WTC11 (cell line): ENCODE results near the gene ECT2L. TPM values are rescaled to one million over a fixed set of nuclear protein-coding genes. Genes with fewer than 3 reads are reported as not detected.

Experiments
- ATAC-seq: fragments of 200-7000 bp; cut with Tn5 transposase; 2 replicates; pipeline ENCODE4 v1.10.0; 2021; ENCODE audit warnings: mild to moderate bottlenecking, moderate library complexity
- CTCF ChIA-PET: fragments of 300-600 bp; sonication (Branson Sonifier 250); formaldehyde crosslinking; loops from one replicate; lab custom pipeline; 2021; ENCODE audit warnings: antibody characterized with exemption; lab: Charles Lee
- POLR2A ChIA-PET: fragments of 350-600 bp; sonication (Branson Sonifier 250); formaldehyde crosslinking; loops from one replicate; lab custom pipeline; 2021; ENCODE audit warnings: antibody characterized with exemption; lab: Charles Lee
- DNase-seq: peaks from one replicate; pipeline ENCODE4 v3.0.0; 2021; ENCODE audit warnings: low spot score
- H3K27ac Mint-ChIP-seq: 2 replicates; pipeline ENCODE4 v1.8.0; 2021; ENCODE audit warnings: mixed read lengths
- H3K27me3 Mint-ChIP-seq: 2 replicates; pipeline ENCODE4 v1.8.0; 2021; ENCODE audit warnings: low read depth, mild to moderate bottlenecking, moderate library complexity, mixed read lengths
- H3K36me3 Mint-ChIP-seq: 2 replicates; pipeline ENCODE4 v1.8.0; 2021; ENCODE audit warnings: mixed read lengths
- H3K4me1 Mint-ChIP-seq: 2 replicates; pipeline ENCODE4 v1.8.0; 2022; ENCODE audit warnings: mixed read lengths
- H3K4me3 Mint-ChIP-seq: 2 replicates; pipeline ENCODE4 v1.8.0; 2021; ENCODE audit warnings: mild to moderate bottlenecking, moderate library complexity, mixed read lengths
- H3K9me3 Mint-ChIP-seq: 2 replicates; pipeline ENCODE4 v1.8.0; 2021; ENCODE audit warnings: mixed read lengths
- ARID4B ChIP-seq: sonication (generic); formaldehyde crosslinking; IDR thresholded peaks from 2 replicates; pipeline ENCODE4 v1.8.0; 2023; ENCODE audit warnings: missing genetic modification reagents, mild to moderate bottlenecking, borderline replicate concordance
- CREM ChIP-seq: sonication (generic); formaldehyde crosslinking; IDR thresholded peaks from 2 replicates; pipeline ENCODE4 v1.8.1; 2022; ENCODE audit warnings: mild to moderate bottlenecking, missing genetic modification reagents, moderate library complexity
- ERG ChIP-seq: fragments of 250-450 bp; sonication (Bioruptor Pico); IDR thresholded peaks from 2 replicates; pipeline ENCODE4 v1.8.0; 2021; ENCODE audit warnings: mild to moderate bottlenecking
- GTF2I ChIP-seq: fragments of 250-450 bp; sonication (Bioruptor Pico); conservative IDR thresholded peaks from 2 replicates; pipeline ENCODE4 v1.4.0; 2021; ENCODE audit warnings: mild to moderate bottlenecking
- HMGXB4 ChIP-seq: sonication (generic); formaldehyde crosslinking; IDR thresholded peaks from 2 replicates; pipeline ENCODE4 v1.8.1; 2023; ENCODE audit warnings: mild to moderate bottlenecking, moderate library complexity, missing genetic modification reagents
- IRF1 ChIP-seq: sonication (generic); formaldehyde crosslinking; IDR thresholded peaks from 2 replicates; pipeline ENCODE4 v1.8.0; 2023; ENCODE audit warnings: missing genetic modification reagents
- NR1H2 ChIP-seq: sonication (generic); formaldehyde crosslinking; IDR thresholded peaks from 2 replicates; pipeline ENCODE4 v1.9.0; 2021; ENCODE audit warnings: mild to moderate bottlenecking, moderate library complexity, missing genetic modification reagents
- NR3C1 ChIP-seq: sonication (generic); formaldehyde crosslinking; conservative IDR thresholded peaks from 2 replicates; pipeline ENCODE4 v1.8.1; 2023; ENCODE audit warnings: low read depth, mild to moderate bottlenecking, missing genetic modification reagents
- STAT6 ChIP-seq: sonication (generic); formaldehyde crosslinking; conservative IDR thresholded peaks from 2 replicates; pipeline ENCODE4 v1.8.1; 2023; ENCODE audit warnings: mild to moderate bottlenecking, low read depth, missing genetic modification reagents, moderate library complexity
- TCF7 ChIP-seq: sonication (generic); formaldehyde crosslinking; IDR thresholded peaks from 2 replicates; pipeline ENCODE4 v1.8.0; 2022; ENCODE audit warnings: mild to moderate bottlenecking, low read depth, missing genetic modification reagents, moderate library complexity
- TEAD1 ChIP-seq: sonication (generic); formaldehyde crosslinking; IDR thresholded peaks from 2 replicates; pipeline ENCODE4 v1.8.0; 2022; ENCODE audit warnings: mild to moderate bottlenecking, missing genetic modification reagents
- USF1 ChIP-seq: sonication (generic); formaldehyde crosslinking; IDR thresholded peaks from 2 replicates; pipeline ENCODE4 v1.8.0; 2022; ENCODE audit warnings: mild to moderate bottlenecking, missing genetic modification reagents
- ZNF219 ChIP-seq: sonication (generic); formaldehyde crosslinking; IDR thresholded peaks from 2 replicates; pipeline ENCODE4 v1.8.0; 2023; ENCODE audit warnings: missing genetic modification reagents, mild to moderate bottlenecking, borderline replicate concordance
- ZNF263 ChIP-seq: sonication (generic); formaldehyde crosslinking; IDR thresholded peaks from 2 replicates; pipeline ENCODE4 v1.8.1; 2022; ENCODE audit warnings: low read depth, mild to moderate bottlenecking, moderate library complexity, missing genetic modification reagents
- ZNF281 ChIP-seq: sonication (generic); formaldehyde crosslinking; IDR thresholded peaks from 2 replicates; pipeline ENCODE4 v1.8.0; 2023; ENCODE audit warnings: mild to moderate bottlenecking, missing genetic modification reagents
- ZNF317 ChIP-seq: sonication (generic); formaldehyde crosslinking; IDR thresholded peaks from 2 replicates; pipeline ENCODE4 v1.8.1; 2023; ENCODE audit warnings: low read depth, mild to moderate bottlenecking, moderate library complexity, missing genetic modification reagents, borderline replicate concordance
- ZNF423 ChIP-seq: fragments of 250-450 bp; sonication (Bioruptor Pico); IDR thresholded peaks from 2 replicates; pipeline ENCODE4 v2.1.2; 2022; ENCODE audit warnings: mild to moderate bottlenecking, moderate library complexity
- ZSCAN18 ChIP-seq: fragments of 250-450 bp; sonication (Bioruptor Pico); IDR thresholded peaks from 2 replicates; pipeline ENCODE4 v2.1.2; 2022; ENCODE audit warnings: mild to moderate bottlenecking, moderate library complexity
- total RNA-seq: library from RNA; stranded (reverse); gene quantifications from 3 replicates; pipeline ENCODE4 v1.2.3, GENCODE V29; 2021

ECT2L gene
- total RNA-seq, 1 experiment from 2014 or later: not detected

GRCh38 chr6:138948546-138949179, 152.8 kb downstream of the ECT2L start:
- peak; percentile 71 for ATAC-seq
- H3K4me3 Mint-ChIP-seq: no peak overlapping the region
- H3K4me1 Mint-ChIP-seq: peaks cover 39% of the 10 kb centered on the region
- no peaks in the 10 kb centered on the region for H3K27me3 Mint-ChIP-seq
- peak overlapping the region; percentile 54; the same call in 1 of the 2 replicates for H3K27ac Mint-ChIP-seq
- POLR2A ChIA-PET: no interaction called here
- no peaks in the 10 kb centered on the region for H3K9me3 Mint-ChIP-seq
- CTCF ChIA-PET: no interaction called here
- no peak for DNase-seq
- TF ChIP-seq ERG (CRISPR knock-in tag) (no peak), ZNF281 (CRISPR knock-in tag) (no peak), HMGXB4 (CRISPR knock-in tag) (no peak), ZNF317 (CRISPR knock-in tag) (no peak), STAT6 (CRISPR knock-in tag) (no peak), ZNF219 (CRISPR knock-in tag) (no peak), GTF2I (no peak), NR1H2 (CRISPR knock-in tag) (no peak), NR3C1 (CRISPR knock-in tag) (no peak), ZSCAN18 (CRISPR knock-in tag) (no peak), CREM (CRISPR knock-in tag) (no peak), ZNF423 (CRISPR knock-in tag) (no peak), ARID4B (CRISPR knock-in tag) (no peak), TEAD1 (CRISPR knock-in tag) (no peak), ZNF263 (CRISPR knock-in tag) (no peak), USF1 (CRISPR knock-in tag) (no peak), IRF1 (CRISPR knock-in tag) (no peak), TCF7 (CRISPR knock-in tag) (no peak)
- peaks cover 11% of the 10 kb centered on the region for H3K36me3 Mint-ChIP-seq
